Keratinocyte (primary cell): ENCODE measurements around the gene CMTR2. TPM values are rescaled to one million over a fixed set of nuclear protein-coding genes. Genes with fewer than 3 reads are reported as not detected.
"Not testable (repeated sequence)": the region's sequence is repeated elsewhere in the genome, so short reads cannot be mapped to it uniquely, and the experiment has no call there.

Experiments used
- DNase-seq: peaks from one replicate; pipeline ENCODE4 v3.0.0-alpha.2; 2011; ENCODE audit warnings: low read depth, missing footprints, low spot score
- FAIRE-seq: peaks from 2 replicates; lab custom pipeline; 2011; peaks lifted over from hg19 to GRCh38; lab: Jason Lieb, UNC
- H2AFZ ChIP-seq: 2 replicates; pipeline ENCODE4 v1.6.0; 2012; ENCODE audit warnings: low read length, control low read depth, inconsistent platforms; ENCODE audit not compliant: control insufficient read depth
- H3K27ac ChIP-seq: 2 replicates; pipeline ENCODE4 v1.5.1; 2011; ENCODE audit warnings: low read length; ENCODE audit not compliant: control insufficient read depth, insufficient read depth
- H3K27me3 ChIP-seq: 3 replicates; pipeline ENCODE4 v1.6.0; 2011; ENCODE audit warnings: low read length; ENCODE audit not compliant: control insufficient read depth, insufficient read depth; ENCODE audit errors: extremely low read depth
- H3K36me3 ChIP-seq, 2 experiments: 2 replicates in 1 of 2; 3 replicates in 1 of 2; pipeline ENCODE4 v1.5.1; 2011; ENCODE audit warnings: low read length in 2 of 2, mild to moderate bottlenecking in 1 of 2; ENCODE audit not compliant: control insufficient read depth in 2 of 2, insufficient read depth in 2 of 2; ENCODE audit errors: extremely low read depth in 1 of 2
- H3K4me1 ChIP-seq: 3 replicates; pipeline ENCODE4 v1.5.1; 2011; ENCODE audit warnings: low read length; ENCODE audit not compliant: control insufficient read depth, insufficient read depth; ENCODE audit errors: extremely low read depth
- H3K4me2 ChIP-seq: 3 replicates; pipeline ENCODE4 v1.6.0; 2011; ENCODE audit warnings: low read depth, low read length; ENCODE audit not compliant: control insufficient read depth, insufficient read depth; ENCODE audit errors: extremely low read depth
- H3K4me3 ChIP-seq, 3 experiments: fragments of 200-600 bp in 1 of 3; sonication (generic) in 1 of 3; 2 replicates in 2 of 3; 3 replicates in 1 of 3; pipeline ENCODE4 v1.5.1; 2011 to 2016; ENCODE audit warnings: low read length in 3 of 3, mild to moderate bottlenecking in 3 of 3, control low read depth in 2 of 3, inconsistent platforms in 1 of 3, low read depth in 1 of 3, mixed read lengths in 1 of 3, mixed run types in 1 of 3, moderate library complexity in 1 of 3; ENCODE audit not compliant: control insufficient read depth in 2 of 3, insufficient read depth in 2 of 3; ENCODE audit errors: extremely low read depth in 1 of 3
- H3K79me2 ChIP-seq: 2 replicates; pipeline ENCODE4 v1.6.0; 2012; ENCODE audit warnings: low read length; ENCODE audit not compliant: control insufficient read depth, insufficient read depth
- H3K9ac ChIP-seq: 3 replicates; pipeline ENCODE4 v1.6.0; 2011; ENCODE audit warnings: low read length; ENCODE audit not compliant: control insufficient read depth, insufficient read depth; ENCODE audit errors: extremely low read depth
- H3K9me1 ChIP-seq: 3 replicates; pipeline ENCODE4 v1.6.0; 2011; ENCODE audit warnings: low read length; ENCODE audit not compliant: control insufficient read depth, insufficient read depth; ENCODE audit errors: extremely low read depth
- H3K9me3 ChIP-seq: 2 replicates; pipeline ENCODE4 v1.5.1; 2012; ENCODE audit warnings: low read depth, low read length; ENCODE audit not compliant: control insufficient read depth
- H4K20me1 ChIP-seq: 3 replicates; pipeline ENCODE4 v1.6.0; 2011; ENCODE audit warnings: low read length; ENCODE audit not compliant: control insufficient read depth, insufficient read depth; ENCODE audit errors: extremely low read depth
- CTCF ChIP-seq, 3 experiments: IDR thresholded peaks in 1 of 3; conservative IDR thresholded peaks in 1 of 3; optimal IDR thresholded peaks in 1 of 3; 2 replicates in 2 of 3; 3 replicates in 1 of 3; pipeline versions ENCODE3 to v1.5.1; 2011; ENCODE audit warnings: low read length in 3 of 3, mild to moderate bottlenecking in 3 of 3, moderate library complexity in 2 of 3, control low read depth in 1 of 3, inconsistent platforms in 1 of 3; ENCODE audit not compliant: insufficient read depth in 2 of 3; ENCODE audit errors: extremely low read depth in 1 of 3
- EZH2 ChIP-seq: IDR thresholded peaks from one replicate; pipeline ENCODE4 v1.6.1; 2012; ENCODE audit warnings: inconsistent platforms, mild to moderate bottlenecking, low read length, moderate library complexity
- dilution Hi-C: fragments of 300-500 bp; cut with MboI; formaldehyde crosslinking; loops from one replicate; pipeline ENCODE4 v1.7.0; 2020; ENCODE audit warnings: low sequenced_read_pairs; ENCODE audit not compliant: extremely low pct_ligation_motif_present
- polyA plus RNA-seq, 5 experiments: library from polyadenylated mRNA; depleted of rRNA in 3 of 5; stranded (reverse) in 3 of 5; stranded (forward) in 1 of 5; unstranded in 1 of 5; fragments of >200 nt; gene quantifications; 1 replicate in 1 of 5; 2 replicates in 3 of 5; 3 replicates in 1 of 5; pipeline versions ENCODE4 v1.2.1 to v1.2.3, GENCODE V29; 2011 to 2012; ENCODE audit warnings: missing spikeins in 2 of 5, low read depth in 1 of 5, low replicate concordance in 1 of 5

Gene CMTR2
- polyA plus RNA-seq, 1 donor (not counting 4 experiments of a cell fraction or from before 2014, with no cell fraction given) = 37.9 TPM

- FAIRE-seq = no peak
- dilution Hi-C loops = no loop called here
Measured at GRCh38 chr16:71295950-71296349, 6.7 kb upstream of the CMTR2 start.

GRCh38 chr16:71293919-71294318, 4.7 kb upstream of the CMTR2 start:
- FAIRE-seq = no peak
- Histone ChIP-seq H3K4me1 (peaks cover 3% of the 10 kb centered on the region), H3K4me3 (no peak overlapping the region), H3K4me2 (no peak overlapping the region), H2AFZ (no peak overlapping the region), H3K9ac (no peak overlapping the region), H3K27ac (no peak overlapping the region), H3K9me3 (no peaks in the 10 kb centered on the region), H3K36me3 (no peaks in the 10 kb centered on the region), H3K79me2 (no peaks in the 10 kb centered on the region), H4K20me1 (no peaks in the 10 kb centered on the region), H3K27me3 (no peaks in the 10 kb centered on the region), H3K9me1 (no peaks in the 10 kb centered on the region)
- no peak for DNase-seq
- TF ChIP-seq EZH2 (no peak), CTCF (optimal IDR thresholded peaks at IDR 0.05 in 1 of 3, IDR thresholded peaks at IDR 0.05 in 1 of 3, conservative IDR thresholded peaks at IDR 0.05 in 1 of 3; ENCODE audit: extremely low read depth in 1 of 3, insufficient read depth in 2 of 3, low read length in 3 of 3) (no peak)
- dilution Hi-C loops = no loop called here

More at GRCh38 chr16:71295950-71296349, 6.7 kb upstream of the CMTR2 start:
- H3K27ac ChIP-seq = no peak overlapping the region
- H2AFZ ChIP-seq = no peak overlapping the region
- H3K4me3 ChIP-seq = no peak overlapping the region
- DNase-seq = no peak
- H3K9ac ChIP-seq = no peak overlapping the region
- H3K27me3 ChIP-seq = no peaks in the 10 kb centered on the region
- H3K79me2 ChIP-seq = no peaks in the 10 kb centered on the region
- no peaks in the 10 kb centered on the region for H3K36me3 ChIP-seq
- no peaks in the 10 kb centered on the region for H3K4me1 ChIP-seq
- no peaks in the 10 kb centered on the region for H3K9me1 ChIP-seq
- no peaks in the 10 kb centered on the region for H3K9me3 ChIP-seq
- H4K20me1 ChIP-seq = no peaks in the 10 kb centered on the region
- H3K4me2 ChIP-seq = no peak overlapping the region
- no peak for TF ChIP-seq CTCF (optimal IDR thresholded peaks at IDR 0.05 in 1 of 3, IDR thresholded peaks at IDR 0.05 in 1 of 3, conservative IDR thresholded peaks at IDR 0.05 in 1 of 3; ENCODE audit: extremely low read depth in 1 of 3, insufficient read depth in 2 of 3, low read length in 3 of 3)
- TF ChIP-seq EZH2 = no peak

- Histone ChIP-seq H3K4me1 (peaks cover 13% of the 10 kb centered on the region), H3K79me2 (peaks cover 13% of the 10 kb centered on the region)
- H4K20me1 ChIP-seq, H3K9me3 ChIP-seq, H3K4me3 ChIP-seq, H3K9ac ChIP-seq, H3K4me2 ChIP-seq, H3K36me3 ChIP-seq, dilution Hi-C loops, H3K27me3 ChIP-seq, H3K27ac ChIP-seq, H3K9me1 ChIP-seq, DNase-seq, H2AFZ ChIP-seq, FAIRE-seq: not testable (repeated sequence)
Measured at GRCh38 chr16:71292095-71292494, 2.9 kb upstream of the CMTR2 start.
